ENCODE data around the gene JAM3.

Gene JAM3

DNA sequence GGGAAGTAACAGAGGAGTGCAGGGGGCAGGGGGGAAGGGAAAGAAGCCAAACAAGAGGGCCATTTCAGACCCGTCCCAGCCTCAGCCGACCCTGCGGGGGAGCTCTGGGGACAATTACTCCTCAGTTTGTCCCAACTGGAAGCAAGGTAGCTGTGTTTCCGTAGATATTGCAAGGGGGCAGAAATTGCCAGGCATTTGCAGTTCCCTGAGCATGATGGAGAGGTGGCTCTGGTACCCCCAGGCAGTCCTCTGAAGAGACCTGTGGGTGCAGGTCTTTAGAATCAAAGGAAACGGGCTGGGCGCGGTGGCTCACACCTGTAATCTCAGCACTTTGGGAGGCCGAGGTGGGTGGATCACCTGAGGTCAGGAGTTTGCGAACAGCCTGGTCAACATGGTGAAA lies 13.8 kb upstream of the JAM3 start:
- Histone ChIP-seq H3K4me2 (ENCODE audit: low read depth, low read length, poor library complexity, severe bottlenecking) (no peak overlapping the region), H3K9me3 (ENCODE audit: insufficient read depth, low read length) (no peaks in the 10 kb centered on the region), H3K27ac (ENCODE audit: low read depth, low read length) (no peak overlapping the region), H3K9me2 (replicated peaks; ENCODE audit: insufficient read depth, low read length) (no peaks in the 10 kb centered on the region), H3K36me3 (ENCODE audit: low read length) (no peaks in the 10 kb centered on the region), H3K27me3 (ENCODE audit: low read length) (no peaks in the 10 kb centered on the region), H4K20me1 (ENCODE audit: low read depth, low read length) (no peaks in the 10 kb centered on the region), H3K79me2 (ENCODE audit: insufficient read depth, low read length) (no peaks in the 10 kb centered on the region), H3K9ac (ENCODE audit: low read length) (no peak overlapping the region), H2AFZ (ENCODE audit: low read depth, low read length, severe bottlenecking) (no peak overlapping the region), H3F3A (ENCODE audit: insufficient read depth) (no peaks in the 10 kb centered on the region), H3K4me3 (ENCODE audit: insufficient read depth, low read length, poor library complexity, severe bottlenecking) (no peak overlapping the region)
- TF ChIP-seq EZH2phosphoT487 (conservative IDR thresholded peaks at IDR 0.05; ENCODE audit: low read length): no peak
- TF ChIP-seq, protein P1, sequence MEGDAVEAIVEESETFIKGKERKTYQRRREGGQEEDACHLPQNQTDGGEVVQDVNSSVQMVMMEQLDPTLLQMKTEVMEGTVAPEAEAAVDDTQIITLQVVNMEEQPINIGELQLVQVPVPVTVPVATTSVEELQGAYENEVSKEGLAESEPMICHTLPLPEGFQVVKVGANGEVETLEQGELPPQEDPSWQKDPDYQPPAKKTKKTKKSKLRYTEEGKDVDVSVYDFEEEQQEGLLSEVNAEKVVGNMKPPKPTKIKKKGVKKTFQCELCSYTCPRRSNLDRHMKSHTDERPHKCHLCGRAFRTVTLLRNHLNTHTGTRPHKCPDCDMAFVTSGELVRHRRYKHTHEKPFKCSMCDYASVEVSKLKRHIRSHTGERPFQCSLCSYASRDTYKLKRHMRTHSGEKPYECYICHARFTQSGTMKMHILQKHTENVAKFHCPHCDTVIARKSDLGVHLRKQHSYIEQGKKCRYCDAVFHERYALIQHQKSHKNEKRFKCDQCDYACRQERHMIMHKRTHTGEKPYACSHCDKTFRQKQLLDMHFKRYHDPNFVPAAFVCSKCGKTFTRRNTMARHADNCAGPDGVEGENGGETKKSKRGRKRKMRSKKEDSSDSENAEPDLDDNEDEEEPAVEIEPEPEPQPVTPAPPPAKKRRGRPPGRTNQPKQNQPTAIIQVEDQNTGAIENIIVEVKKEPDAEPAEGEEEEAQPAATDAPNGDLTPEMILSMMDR (IDR thresholded peaks at IDR 0.05; ENCODE audit: insufficient read depth, low read length, poor library complexity, severe bottlenecking): no peak

DNA sequence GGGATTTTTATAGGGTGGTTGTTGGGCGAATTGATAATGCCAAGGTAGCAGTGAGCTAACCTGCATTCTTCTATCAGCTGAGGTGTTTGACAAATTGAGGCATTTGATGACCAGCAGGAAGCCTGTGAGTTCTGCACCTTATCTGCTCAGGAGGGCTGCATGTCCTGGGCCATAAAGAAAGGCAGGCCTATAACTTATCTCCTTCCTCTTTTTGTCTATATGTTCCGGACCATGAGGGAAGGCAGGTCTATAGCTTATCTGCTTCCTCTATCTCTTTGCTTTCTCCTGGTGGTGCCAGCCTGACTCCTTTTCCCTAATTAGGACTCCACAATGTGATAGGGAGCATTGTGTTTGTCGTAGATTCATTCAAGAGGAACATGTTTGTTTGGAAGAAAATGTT lies 8.6 kb upstream of the JAM3 start:
- Histone ChIP-seq H2AFZ (ENCODE audit: low read depth, low read length, severe bottlenecking) (no peak overlapping the region), H3K4me3 (ENCODE audit: insufficient read depth, low read length, poor library complexity, severe bottlenecking) (no peak overlapping the region), H3K27me3 (ENCODE audit: low read length) (no peaks in the 10 kb centered on the region), H3K4me2 (ENCODE audit: low read depth, low read length, poor library complexity, severe bottlenecking) (no peak overlapping the region), H4K20me1 (ENCODE audit: low read depth, low read length) (no peaks in the 10 kb centered on the region), H3K79me2 (ENCODE audit: insufficient read depth, low read length) (no peaks in the 10 kb centered on the region), H3K9me2 (replicated peaks; ENCODE audit: insufficient read depth, low read length) (no peaks in the 10 kb centered on the region), H3K36me3 (ENCODE audit: low read length) (no peaks in the 10 kb centered on the region), H3K9me3 (ENCODE audit: insufficient read depth, low read length) (no peaks in the 10 kb centered on the region), H3K27ac (ENCODE audit: low read depth, low read length) (no peak overlapping the region), H3F3A (ENCODE audit: insufficient read depth) (no peaks in the 10 kb centered on the region), H3K9ac (ENCODE audit: low read length) (no peak overlapping the region)
- TF ChIP-seq, protein P1 (IDR thresholded peaks at IDR 0.05; ENCODE audit: insufficient read depth, low read length, poor library complexity, severe bottlenecking): no peak
- no peak for TF ChIP-seq EZH2phosphoT487 (conservative IDR thresholded peaks at IDR 0.05; ENCODE audit: low read length)

GRCh38 chr11:134062265-134063123 lies 6.4 kb upstream of the JAM3 start:
- H3K9me3 ChIP-seq (ENCODE audit: insufficient read depth, low read length): no peaks in the 10 kb centered on the region
- no peaks in the 10 kb centered on the region for H3K79me2 ChIP-seq (ENCODE audit: insufficient read depth, low read length)
- H3K4me2 ChIP-seq (ENCODE audit: low read depth, low read length, poor library complexity, severe bottlenecking): no peak overlapping the region
- no peaks in the 10 kb centered on the region for H3K36me3 ChIP-seq (ENCODE audit: low read length)
- no peak overlapping the region for H3K27ac ChIP-seq (ENCODE audit: low read depth, low read length)
- no peaks in the 10 kb centered on the region for H3K27me3 ChIP-seq (ENCODE audit: low read length)
- H3K9me2 ChIP-seq (replicated peaks; ENCODE audit: insufficient read depth, low read length): no peaks in the 10 kb centered on the region
- H3K9ac ChIP-seq (ENCODE audit: low read length): no peak overlapping the region
- no peaks in the 10 kb centered on the region for H4K20me1 ChIP-seq (ENCODE audit: low read depth, low read length)
- H3K4me3 ChIP-seq (ENCODE audit: insufficient read depth, low read length, poor library complexity, severe bottlenecking): no peak overlapping the region
- TF ChIP-seq EZH2phosphoT487 (conservative IDR thresholded peaks at IDR 0.05; ENCODE audit: low read length): no peak
- TF ChIP-seq, protein P1 (IDR thresholded peaks at IDR 0.05; ENCODE audit: insufficient read depth, low read length, poor library complexity, severe bottlenecking): no peak
- no peak overlapping the region for H2AFZ ChIP-seq (ENCODE audit: low read depth, low read length, severe bottlenecking)
- H3F3A ChIP-seq (ENCODE audit: insufficient read depth): no peaks in the 10 kb centered on the region

Data from SU-DHL-6 (cell line).